ENCODE results near the gene NOVA2.
"Not testable (repeated sequence)": the region's sequence is repeated elsewhere in the genome, so short reads cannot be mapped to it uniquely, and the experiment has no call there.

Gene NOVA2

DNA sequence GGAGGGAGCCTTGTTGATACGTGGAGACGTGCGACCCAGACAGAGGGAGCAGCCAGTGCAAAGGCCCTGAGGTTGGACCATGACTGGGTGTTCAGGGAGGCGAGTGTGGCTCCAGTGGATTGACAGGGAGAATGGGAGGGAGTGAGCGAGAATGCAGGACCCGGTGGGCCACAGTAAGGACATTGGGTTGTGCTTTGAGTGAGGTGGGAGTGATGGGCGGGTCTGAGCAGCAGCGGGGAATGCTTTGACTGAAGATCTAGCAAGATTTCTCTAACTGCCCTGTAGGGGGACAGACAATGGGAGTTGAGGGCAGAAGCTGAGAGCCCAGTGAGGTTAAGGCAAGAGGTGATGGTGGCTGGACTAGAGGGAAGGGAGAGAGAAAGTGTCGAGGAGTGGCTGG is 51.4 kb downstream of the NOVA2 start:
- DNase-seq = peak; percentile 17 to 26

DNA sequence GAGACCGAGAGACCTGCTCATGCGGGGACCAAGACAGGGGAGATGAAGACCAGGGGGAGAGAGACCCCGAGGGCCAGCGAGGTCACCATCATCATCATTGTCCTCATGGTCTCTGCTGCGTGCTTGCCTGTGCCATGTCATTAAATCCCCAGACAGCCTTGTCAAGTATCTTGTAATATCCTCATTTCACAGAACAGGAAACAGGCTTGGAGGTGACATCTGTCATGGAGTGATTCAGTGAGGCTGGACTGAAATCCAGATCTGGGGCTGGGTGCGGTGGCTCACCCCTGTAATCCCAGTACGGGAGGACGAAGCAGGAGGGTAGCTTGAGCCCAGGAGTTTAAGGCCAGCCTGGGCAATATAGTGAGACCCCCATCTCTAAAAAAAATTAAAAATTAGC is 53.2 kb downstream of the NOVA2 start:
- DNase-seq = peak in 1 of 2 experiments; percentile 6

DNA sequence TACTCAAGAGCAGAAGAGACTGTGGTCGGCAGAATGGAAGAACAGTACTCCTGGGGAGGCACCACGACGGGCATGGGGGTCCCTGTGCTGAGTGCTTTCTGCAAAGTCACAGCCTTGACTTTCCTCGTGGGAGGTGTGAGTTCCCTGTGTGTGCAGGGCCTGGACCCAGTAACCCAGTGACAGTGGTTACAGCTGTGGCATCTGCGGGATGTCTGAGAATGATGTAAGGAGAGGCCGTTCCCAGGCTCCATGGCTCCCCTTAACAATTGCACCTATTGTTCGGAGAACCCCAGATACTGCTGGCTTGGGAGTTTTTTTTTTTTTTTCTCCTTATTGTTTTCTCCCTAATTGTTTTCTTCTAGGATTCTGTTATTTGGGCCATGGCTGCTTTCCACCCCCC is 54.0 kb downstream of the NOVA2 start:
- DNase-seq = no peak

DNA sequence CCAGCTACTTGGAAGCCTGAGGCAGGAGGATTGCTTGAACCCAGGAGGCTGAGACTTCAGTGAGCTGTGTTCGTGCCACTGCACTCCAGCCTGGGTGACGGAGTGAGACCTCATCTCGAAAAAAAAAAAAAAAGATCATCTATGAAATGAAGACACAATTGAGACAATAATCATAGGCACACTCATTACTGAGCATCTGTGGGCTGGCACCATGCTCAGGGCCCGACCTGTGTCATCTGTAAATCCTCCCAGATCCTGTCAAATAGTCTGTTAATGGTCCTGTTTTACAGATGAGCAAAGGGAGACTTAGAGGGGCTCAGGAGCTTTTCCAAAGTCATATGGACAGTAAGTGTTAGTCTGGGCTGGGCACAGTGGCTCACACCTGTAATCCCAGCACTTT is 54.9 kb downstream of the NOVA2 start:
- DNase-seq = no peak

DNA sequence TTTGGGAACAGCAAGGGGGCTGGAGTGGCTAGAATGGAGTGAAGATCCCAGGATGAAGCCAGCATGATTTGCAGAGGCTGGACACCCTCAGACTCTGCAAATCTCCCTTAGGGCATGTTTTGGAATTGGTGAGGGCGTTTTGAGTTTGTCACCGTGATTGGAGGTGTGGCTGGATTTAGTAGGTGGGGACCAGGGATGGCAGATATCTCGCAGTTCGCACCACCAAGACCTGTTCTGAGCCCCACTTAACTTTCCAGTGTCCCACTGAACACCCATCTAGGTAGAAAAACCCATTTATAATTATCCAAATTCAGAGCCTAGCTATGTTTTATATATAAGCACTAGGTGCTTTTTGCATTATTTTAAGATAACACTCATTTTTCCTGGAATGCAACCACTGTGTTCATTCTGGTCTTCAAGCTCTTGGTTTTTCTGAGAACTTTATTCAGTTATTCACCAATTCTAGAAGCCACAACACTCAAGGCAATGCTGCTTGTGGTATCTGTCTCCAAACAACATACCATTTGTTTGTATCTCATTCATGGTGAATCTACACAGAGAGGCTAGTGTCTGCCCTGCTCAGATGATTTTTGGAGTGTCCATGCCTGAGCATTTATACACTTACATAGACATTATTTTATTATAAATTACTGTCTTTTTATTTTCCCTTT is 56.1 kb downstream of the NOVA2 start:
- no peak for DNase-seq

DNA sequence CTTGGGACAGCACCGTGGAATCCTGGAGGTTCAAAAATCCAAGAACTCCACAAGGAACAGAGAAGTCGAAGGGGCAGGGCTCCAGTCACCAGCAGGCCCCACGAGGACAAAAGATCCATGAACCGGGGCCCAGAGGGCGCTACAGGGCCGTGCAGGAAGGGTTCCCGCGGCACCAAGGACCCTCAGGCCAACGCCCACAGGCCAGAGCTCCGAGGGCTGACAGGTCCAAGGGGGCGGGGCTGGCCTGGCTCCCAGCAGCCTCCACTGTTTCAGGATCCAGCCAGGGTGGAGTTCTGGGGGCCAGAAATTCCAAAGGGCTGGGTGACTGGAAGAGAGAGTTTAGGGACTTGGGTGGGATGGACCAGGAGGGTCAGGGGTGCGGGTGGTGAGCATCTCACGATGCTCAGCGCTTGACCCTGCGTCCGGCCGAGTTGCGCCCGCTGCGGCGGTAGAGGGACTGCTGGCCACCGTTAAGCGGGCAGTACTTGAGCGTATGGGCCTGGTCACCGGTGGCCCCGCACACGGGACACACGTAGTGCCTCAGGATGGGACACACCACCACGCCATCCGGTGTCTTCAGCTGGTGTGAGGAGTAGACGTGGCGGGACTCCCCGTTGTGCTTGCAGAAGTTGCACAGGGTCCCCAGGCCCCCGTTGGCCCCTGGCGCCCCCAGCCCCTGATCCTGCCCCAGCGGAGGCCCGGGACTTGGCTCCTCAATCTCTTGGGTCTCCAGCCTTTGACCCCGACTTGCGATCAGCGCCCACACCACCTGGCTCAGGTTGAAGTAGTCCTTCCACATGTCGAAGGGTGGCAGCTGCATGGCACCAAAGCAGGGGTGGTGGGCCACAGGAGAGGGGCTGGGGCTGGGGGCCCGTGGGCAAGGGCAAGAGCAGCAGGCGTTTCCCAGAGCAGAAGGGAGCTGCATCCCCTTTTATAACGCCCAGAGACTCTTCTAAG is 59.5 kb downstream of the NOVA2 start, which contains the start of gene NANOS2:
TSS of gene NANOS2 (minus strand) at position 905 of the 957 bp plus-strand sequence. CDS start at position 820, 85 bp downstream.
- DNase-seq = no peak

DNA sequence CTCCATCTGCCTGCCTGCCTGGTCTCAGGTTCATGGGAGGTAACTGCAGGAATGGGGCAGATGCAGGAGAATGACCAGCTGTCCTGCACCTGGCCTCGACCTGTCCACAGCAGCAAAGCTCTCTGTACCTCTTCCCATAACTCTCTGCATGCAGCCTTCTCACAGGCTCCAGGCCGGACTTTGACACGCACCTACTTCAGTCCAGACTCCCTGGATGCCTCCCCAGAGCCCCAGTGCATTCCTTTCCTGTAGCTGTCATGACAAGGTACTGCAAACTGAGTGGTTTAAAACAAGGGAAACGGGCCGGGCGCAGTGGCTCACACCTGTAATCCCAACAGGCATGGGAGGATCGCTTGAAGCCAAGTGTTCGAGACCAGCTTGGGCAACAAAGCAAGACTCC is 62.4 kb downstream of the NOVA2 start:
- DNase-seq = no peak

DNA sequence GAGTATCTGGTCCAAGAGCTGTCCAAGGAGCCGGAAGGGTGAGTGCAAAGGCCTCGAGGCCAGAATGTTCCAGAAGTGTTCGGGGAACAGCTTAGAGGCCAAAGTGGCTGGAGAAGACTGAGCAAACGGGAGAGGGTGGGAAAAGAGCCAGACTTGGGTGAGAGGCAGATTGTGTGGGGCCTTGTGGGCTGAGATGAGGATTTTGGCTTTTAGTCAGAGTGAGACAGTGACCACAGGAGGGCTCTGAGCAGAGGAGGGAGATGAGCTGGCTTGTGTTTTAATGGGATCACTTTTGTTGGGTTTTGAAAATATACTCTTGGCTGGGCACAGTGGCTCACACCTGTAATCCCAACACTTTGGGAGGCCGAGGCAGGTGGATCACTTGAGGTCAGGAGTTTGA is 64.7 kb downstream of the NOVA2 start:
- DNase-seq = no peak

DNA sequence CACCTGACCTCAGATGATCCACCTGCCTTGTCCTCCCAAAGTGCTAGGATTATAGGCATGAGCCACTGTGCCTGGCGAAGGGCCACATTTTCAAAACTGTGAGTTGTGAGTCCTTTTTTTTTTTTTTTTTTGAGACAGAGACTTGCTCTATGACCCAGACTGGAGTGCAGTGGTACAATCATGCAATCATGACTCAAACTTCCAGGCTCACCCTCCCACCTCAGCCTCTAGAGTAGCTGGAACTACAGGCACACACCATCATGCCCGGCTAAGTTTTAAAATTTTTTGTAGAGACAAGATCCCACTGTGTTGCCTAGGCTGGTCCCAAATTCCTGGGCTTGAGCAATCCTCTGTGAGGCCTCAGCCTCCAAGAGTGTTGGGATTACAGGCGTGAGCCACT is 67.4 kb downstream of the NOVA2 start:
- DNase-seq = no peak

DNA sequence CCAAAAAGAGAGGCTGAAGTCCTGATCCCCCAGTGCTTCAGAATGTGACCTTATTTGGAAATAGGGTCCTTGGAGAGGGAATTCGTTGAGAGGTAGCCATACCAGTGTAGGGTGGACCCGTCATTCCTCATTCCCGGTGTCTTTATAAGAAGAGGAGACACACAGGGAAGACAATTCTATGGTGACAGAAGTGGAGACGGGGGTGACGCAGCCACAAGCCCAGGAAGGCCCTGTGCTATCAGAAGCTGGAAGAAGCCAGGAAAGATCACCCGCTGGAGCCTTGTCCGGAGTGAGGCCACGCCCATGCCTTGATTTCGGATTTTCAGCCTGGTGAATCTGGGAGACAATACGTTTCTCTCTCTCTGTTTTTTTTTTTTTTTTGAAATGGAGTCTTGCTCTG is 68.7 kb downstream of the NOVA2 start:
- DNase-seq = no peak

DNA sequence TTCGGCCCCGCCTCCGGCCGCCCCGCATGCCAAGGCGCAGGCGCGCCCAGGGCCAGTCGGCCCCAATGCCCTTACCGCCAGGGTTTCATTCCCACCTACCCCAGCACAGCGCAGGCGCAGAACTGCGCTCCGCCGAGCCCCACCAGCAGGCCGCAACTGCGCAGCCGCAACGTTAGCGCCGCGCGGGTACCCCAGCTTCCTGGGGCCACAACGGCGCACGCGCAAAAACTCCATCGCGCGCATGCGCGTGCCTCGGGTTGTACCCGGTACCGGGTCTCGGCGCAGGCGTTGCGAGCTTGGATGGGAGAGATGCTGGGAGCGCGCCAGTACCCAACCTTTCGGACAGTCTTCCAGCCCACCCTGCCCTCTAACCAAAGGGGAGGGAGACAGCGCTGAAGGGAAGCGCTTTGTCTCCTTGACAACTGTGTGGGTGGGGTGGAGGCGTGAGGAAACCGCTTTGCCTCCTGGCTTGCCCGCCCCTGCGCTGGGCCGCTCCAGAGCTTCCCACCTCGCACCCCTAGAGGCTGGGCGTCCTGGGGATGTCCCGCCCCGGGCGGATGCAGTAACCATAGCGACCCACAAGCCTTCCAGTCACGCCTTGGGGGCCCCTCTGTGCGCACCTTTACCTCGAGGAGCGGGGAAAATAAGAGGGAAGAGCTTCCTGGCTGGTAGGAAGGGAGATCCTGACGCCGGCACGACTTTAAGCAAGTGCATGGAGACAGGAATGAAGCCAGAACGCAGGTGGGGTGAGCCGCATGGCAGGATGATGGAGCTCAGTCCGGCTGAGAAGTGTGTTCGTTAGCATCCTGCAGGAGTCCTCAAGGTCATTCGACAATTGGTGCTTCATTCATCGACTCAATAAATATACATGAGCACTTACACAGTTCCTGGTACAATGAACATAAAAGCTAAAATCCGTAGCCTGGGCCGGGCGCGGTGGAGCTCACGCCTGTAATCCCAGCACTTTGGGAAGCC is 70.7 kb downstream of the NOVA2 start:
- peak; percentile 92 to 93 for DNase-seq

DNA sequence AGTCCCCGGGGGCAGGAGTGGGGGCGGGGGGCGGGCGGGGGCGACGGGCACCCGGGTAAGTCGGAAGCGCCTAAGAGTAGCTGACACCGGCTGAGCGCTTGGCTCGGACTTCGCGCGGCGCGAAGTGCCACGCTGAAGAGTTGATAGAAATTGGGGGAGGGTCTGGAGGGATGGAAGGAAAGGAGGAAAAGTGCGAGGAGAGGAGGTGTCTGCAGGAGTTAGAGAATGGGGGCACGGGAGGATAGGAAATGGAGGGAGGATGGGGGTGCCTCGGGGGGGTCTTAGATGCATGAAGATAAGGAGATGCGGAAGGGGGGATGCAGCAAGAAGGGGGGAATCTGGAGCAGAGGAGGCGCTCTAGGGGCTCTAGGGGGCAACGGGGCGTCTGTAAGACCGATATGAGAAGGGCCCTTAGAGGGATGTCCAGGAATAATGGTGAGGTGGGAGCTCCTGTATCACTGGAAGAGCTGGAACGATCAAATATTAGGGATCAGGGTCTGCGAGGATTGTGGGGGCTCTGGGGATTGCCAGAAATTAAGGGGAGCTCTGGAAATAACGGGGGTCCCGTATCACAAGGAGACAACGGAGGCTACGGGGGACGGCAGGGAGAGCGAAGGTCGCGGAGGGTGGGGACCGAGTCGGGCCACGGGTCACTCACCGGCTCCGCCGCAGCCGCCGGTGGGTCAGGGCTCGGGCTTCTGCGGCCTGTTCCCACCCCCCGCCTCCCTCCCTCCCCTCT is 71.6 kb downstream of the NOVA2 start, which contains the start of gene MYPOP:
TSS of gene MYPOP (minus strand) at position 702 of the 739 bp plus-strand sequence. CDS start 840 bp downstream, outside the sequence.
- no peak for DNase-seq

DNA sequence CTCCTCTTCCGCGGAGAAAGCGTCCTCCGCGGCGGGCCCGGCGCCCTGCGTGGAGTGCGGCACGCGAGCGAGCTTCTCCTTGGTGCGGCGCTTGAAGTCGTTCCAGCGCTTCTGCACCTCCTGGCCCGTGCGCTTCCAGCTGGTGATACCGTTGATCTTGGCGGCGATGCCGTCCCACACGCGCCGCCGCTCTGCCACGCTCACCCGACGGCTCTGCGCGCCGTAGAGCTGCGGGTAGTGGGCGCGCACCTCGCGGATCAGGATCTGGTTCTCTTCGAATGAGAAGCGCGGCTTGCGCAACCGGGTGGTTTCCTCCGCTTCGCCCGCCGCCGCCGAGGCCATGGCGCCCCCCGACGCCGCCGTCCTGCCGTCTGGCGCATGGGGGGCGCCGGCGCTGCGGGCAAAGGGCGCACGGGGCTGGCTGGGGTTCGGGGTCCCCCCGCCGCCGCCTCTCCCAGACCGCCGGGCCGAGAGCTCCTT is 72.2 kb downstream of the NOVA2 start:
- peak; percentile 43 to 50 for DNase-seq

DNA sequence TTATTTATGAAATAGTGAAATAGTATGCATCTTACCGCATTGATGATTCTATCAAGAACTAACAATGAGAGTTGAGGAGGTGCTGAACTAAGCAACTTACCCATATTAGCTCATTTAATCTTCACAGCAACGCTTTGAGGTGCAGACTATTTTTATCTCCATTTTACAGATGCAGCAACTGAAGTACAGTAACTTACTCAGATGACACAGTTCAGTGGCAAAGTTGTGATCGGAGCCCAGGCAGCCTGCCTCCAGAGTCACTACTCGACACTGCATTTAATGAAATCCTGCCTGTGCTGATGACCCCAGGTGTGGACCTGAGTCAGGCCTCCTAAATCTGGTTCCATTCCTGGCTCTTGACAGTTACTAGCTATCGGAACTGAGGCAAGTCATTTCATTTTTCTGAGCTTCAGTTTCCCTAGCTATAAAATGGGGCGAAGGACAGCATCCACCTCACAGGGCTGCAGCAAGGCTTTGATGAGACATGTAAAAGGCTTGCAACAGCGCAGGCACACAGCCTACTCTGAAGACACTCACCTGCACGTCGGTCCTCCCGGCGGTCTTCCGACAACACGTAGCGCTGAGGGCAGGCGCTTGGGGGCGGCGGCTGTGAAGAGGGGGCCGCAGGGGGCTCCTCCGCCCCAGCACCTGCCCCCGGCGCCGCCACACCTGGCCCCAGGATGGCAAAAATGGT is 72.8 kb downstream of the NOVA2 start:
- DNase-seq = no peak

DNA sequence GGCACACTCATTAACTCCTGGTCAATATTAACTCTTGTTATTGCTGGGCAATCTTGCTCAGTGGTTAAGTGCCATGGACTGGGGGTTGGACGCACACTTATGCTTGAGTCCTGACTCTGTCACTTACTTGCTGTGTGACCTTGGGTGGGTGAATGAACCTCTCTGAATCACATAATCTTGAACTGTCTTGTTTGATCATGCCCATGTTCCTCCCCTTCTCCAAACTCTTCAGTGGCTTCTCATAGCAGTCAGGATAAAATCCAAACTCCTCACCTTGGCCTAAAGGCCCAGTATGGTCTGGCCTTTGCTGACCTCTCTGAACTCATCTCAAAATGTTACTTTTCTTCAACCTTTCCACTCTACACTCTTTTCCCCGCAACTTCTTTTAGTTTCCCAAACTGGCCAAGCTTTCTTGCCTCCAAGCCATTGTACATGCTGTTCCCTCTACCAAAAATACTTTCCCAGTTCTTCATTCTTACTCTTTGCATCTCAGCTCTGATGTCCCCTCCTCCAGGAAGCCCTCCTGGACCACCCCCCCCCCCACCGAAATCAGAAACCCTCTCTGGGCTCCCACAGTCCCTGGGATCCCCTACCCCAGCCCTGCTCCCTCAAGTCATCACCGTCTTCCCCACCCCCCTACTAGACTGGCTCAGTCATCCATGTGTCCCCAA is 73.6 kb downstream of the NOVA2 start:
- no peak for DNase-seq

DNA sequence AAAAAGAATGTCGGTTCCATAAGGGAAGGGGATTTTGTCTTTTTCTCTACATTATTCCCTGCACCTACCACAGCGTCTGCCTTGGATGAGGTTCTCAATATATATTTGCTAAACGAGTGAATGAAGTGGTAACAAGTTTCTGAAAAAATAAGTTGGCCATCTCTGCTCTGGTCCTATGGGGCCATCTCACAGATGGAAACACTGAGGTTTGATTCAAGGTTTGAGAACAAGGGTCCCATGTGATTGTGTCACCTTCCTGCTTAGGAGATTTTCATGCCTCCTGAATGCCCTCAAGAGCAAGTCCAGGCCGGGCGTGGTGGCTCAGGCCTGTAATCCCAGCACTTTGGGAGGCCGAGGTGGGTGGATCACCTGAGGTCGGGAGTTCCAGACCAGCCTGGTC is 74.4 kb downstream of the NOVA2 start:
- no peak for DNase-seq

DNA sequence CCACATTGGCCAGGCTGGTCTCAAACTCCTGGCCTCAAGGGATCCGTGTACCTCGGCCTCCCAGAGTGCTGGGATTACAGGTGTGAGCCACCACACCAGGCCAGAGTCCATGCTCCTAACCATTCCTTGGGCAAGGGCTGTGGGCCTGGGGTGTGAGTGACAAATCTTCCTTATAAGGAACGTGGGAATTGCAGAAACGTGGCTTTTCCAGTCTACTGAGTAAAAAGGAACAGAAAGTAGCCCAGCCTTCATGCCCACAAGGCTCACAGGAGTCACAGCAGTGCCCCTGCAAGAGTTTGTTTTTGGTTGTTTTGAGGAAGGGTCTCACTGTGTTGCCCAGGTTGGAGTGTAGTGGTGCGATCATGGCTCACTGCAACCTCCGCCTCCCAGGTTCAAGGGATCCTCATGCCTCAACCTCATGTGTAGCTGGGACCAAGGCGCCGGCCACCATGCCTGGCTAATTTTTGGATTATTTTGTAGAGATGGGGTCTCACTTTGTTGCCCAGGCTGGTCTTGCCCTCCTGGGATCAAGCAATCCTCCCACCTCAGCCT is 76.3 kb downstream of the NOVA2 start:
- no peak for DNase-seq

DNA sequence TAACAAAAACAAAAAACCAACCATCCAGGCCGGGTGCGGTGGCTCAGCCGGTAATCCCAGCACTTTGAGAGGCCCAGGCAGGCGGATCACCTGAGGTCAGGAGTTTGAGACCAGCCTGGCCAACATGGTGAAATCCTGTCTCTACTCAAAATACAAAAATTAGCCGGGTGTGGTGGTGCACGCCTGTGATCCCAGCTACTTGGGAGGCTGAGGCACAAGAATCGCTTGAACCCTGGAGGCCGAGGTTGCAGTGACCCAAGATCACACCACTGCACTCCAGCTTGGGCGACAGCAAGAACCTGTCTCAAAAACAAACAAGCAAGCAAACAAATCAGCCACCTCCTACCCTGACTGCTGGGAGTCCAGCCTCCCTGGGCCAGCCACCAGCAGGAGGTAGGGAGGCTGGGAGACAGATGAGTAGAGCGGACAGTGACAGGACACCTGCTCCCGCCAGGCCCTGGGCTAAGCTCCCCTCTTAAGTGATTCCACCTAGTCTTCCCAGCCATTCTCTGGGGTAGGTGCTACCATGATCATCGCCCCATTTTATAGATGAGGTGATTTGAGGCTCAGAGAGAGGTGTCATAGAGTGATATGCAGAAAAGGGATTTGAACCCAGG is 77.6 kb downstream of the NOVA2 start:
- not testable (repeated sequence) for DNase-seq

DNA sequence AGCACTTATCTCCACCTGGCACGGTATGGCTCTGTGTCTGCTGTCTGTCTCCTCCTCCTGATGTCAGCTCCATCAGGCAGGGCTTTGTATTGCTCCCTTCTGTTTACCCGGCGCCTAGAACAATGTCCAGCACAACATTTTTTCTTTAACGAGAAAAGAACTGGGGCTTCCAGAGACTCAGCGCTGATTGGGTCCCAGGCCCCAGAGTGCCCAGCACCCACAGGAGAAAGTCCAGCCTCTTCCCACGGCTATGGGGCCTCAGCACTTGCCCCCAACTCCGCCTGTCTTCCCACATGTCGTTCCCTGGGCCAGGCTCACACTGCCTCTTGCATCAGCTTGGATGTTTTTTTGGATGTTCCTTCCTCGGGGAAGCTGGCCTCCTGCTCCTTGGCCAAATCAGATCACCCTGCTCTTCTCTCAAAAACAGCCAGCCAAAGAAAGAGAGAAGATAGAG is 78.1 kb downstream of the NOVA2 start:
- DNase-seq = no peak

DNA sequence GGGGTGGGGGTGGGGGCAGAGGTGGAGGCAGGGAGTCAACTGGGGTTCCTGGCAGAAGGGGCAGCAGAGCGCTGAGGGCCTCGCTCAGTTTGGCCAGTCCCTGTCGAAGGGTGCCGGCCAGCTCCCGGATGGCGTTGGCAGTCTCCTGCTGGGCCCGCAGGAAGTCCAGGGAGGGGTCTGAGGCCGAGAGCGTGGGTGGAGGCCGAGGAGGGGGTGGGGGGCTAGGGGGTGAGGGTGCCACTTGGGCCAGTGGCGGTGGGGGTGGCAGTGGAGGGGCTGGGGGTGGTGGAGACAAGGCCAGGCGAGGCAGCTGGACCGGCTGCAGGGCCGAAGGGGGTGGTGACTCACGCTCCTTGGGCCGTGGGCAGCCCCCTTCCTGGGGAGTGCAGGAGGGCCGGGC is 82.8 kb downstream of the NOVA2 start:
- DNase-seq = no peak
